ENCODE data around the gene TSPAN1. TPM values are rescaled to one million over a fixed set of nuclear protein-coding genes. Genes with fewer than 3 reads are reported as not detected.

Gene TSPAN1
- total and polyA plus RNA-seq, 2 of the 13 experiments (the other 11 are each of a cell fraction or from before 2014, with no cell fraction given) = 1.7 to 2.9 TPM

GRCh38 chr1:46132529-46133180 is 42.2 kb upstream of the TSPAN1 start, which contains the start of gene PIK3R3 (continued):
- TF ChIP-seq GPBP1L1 (CRISPR knock-in tag; IDR thresholded peaks at IDR 0.05) (no peak), ZNF879 (CRISPR knock-in tag; IDR thresholded peaks at IDR 0.05) (peak; percentile 97; the same call in 1 of the 2 replicates), ZNF446 (CRISPR knock-in tag; IDR thresholded peaks at IDR 0.05) (peak; percentile 96), TCF7 (IDR thresholded peaks at IDR 0.05; ENCODE audit: low read depth) (no peak), USF2 (IDR thresholded peaks at IDR 0.05; ENCODE audit: low read depth, low read length) (no peak), USF2 (CRISPR knock-in tag; IDR thresholded peaks at IDR 0.05; ENCODE audit: borderline replicate concordance) (no peak), U2AF2 (IDR thresholded peaks at IDR 0.05; ENCODE audit: low read depth, low read length) (0 out of 2 replicates have a peak, but pooled peaks have one; percentile 87), MNT (IDR thresholded peaks at IDR 0.05) (peak; percentile 62; the same call in 1 of the 2 replicates), ZNF770 (CRISPR knock-in tag; IDR thresholded peaks at IDR 0.05) (peak; percentile 62), TCF12 (IDR thresholded peaks at IDR 0.05) (no peak), TCF12 (CRISPR knock-in tag; IDR thresholded peaks at IDR 0.05) (0 out of 2 replicates have a peak, but pooled peaks have one; percentile 39), ZNF230 (CRISPR knock-in tag; IDR thresholded peaks at IDR 0.05) (peak; percentile 96), KDM5A (IDR thresholded peaks at IDR 0.05; ENCODE audit: borderline replicate concordance, low read length) (no peak), ZNF616 (CRISPR knock-in tag; IDR thresholded peaks at IDR 0.05; ENCODE audit: low read depth) (peak; percentile 98), MYC (CRISPR knock-in tag; IDR thresholded peaks at IDR 0.05; ENCODE audit: borderline replicate concordance) (peak; percentile 87), POLR2AphosphoS5 (IDR thresholded peaks at IDR 0.05; ENCODE audit: low read depth, low read length) (peak; percentile 78), SNAPC4 (CRISPR knock-in tag; IDR thresholded peaks at IDR 0.05) (peak; percentile 97), MEIS2 (CRISPR knock-in tag; IDR thresholded peaks at IDR 0.05) (peak; percentile 76; the same call in 1 of the 2 replicates)

All from HepG2 (cell line).